ENCODE data around the gene CAPN5. TPM values are rescaled to one million over a fixed set of nuclear protein-coding genes. Genes with fewer than 3 reads are reported as not detected.

CAPN5 gene
- total and polyA plus RNA-seq, 2 of the 13 experiments (the other 11 are each of a cell fraction or from before 2014, with no cell fraction given) = 0.27 to 1.2 TPM

DNA sequence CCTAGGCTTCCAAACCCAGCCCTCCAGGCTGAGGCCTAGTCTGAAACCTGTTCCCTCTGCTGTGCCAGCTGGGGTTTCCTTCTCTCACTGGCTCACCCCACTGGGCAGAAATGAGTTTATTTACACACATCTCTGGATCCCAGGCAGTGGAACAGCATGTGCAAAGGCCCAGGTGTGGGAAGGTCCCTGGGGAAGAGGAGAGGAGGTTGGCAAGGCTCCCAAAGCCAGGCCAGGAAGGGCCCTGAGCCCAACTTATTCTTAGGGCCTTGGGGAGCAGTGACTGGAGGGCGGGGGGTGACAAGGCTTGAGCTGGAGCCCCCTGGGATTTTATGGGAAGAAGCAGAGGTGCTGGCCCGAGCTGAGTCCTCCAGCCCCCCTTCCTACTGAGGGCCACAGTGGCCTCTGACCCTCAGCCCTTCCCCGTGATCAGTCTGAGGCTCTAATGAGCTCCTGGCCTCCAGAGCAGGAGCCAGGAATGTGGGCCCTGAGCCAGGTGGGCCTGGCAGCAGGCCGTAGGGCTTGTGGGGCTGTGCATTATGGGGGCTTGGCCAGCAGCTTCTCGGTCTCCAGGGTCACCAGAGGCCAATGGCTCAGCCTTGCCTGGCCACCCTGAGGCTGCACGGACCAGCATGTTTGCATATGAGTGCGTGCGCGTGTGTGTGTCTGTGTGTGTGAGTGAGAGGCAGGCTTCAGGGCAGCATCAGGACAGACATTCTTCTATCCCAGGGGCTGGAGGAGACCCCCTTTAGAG is 64.2 kb downstream of the CAPN5 start (continued):
- TF ChIP-seq ZNF674 (CRISPR knock-in tag; IDR thresholded peaks at IDR 0.05; ENCODE audit: low read depth) (no peak), PATZ1 (CRISPR knock-in tag; IDR thresholded peaks at IDR 0.05) (peak; percentile 66; the same call in 1 of the 2 replicates), XRCC5 (optimal IDR thresholded peaks at IDR 0.05; ENCODE audit: low read length) (no peak), MBNL3 (CRISPR knock-in tag; conservative IDR thresholded peaks at IDR 0.05) (no peak), FOXJ3 (CRISPR knock-in tag; IDR thresholded peaks at IDR 0.05; ENCODE audit: borderline replicate concordance) (no peak), ARNT (IDR thresholded peaks at IDR 0.05) (no peak), TMF1 (CRISPR knock-in tag; IDR thresholded peaks at IDR 0.05; ENCODE audit: low read depth) (no peak; the same call in 1 of the 2 replicates), ZGPAT (CRISPR knock-in tag; IDR thresholded peaks at IDR 0.05) (peak; percentile 78), MLLT10 (CRISPR knock-in tag; IDR thresholded peaks at IDR 0.05) (no peak), DR1 (CRISPR knock-in tag; IDR thresholded peaks at IDR 0.05) (no peak), PITX1 (CRISPR knock-in tag; IDR thresholded peaks at IDR 0.05) (peak; percentile 72; the same call in 1 of the 2 replicates), CBX1 (IDR thresholded peaks at IDR 0.05; ENCODE audit: low read depth) (no peak), WIZ (CRISPR knock-in tag; IDR thresholded peaks at IDR 0.05) (0 out of 2 replicates have a peak, but pooled peaks have one; percentile 39), TARDBP (CRISPR knock-in tag; IDR thresholded peaks at IDR 0.05) (peak; percentile 84), ZBTB8A (CRISPR knock-in tag; IDR thresholded peaks at IDR 0.05; ENCODE audit: borderline replicate concordance, low read depth) (no peak), SALL1 (CRISPR knock-in tag; IDR thresholded peaks at IDR 0.05) (peak; percentile 90), GTF2F1 (IDR thresholded peaks at IDR 0.05; ENCODE audit: low read length) (no peak), MAZ (IDR thresholded peaks at IDR 0.05; ENCODE audit: borderline replicate concordance, low read depth, low read length) (no peak), MAZ (CRISPR knock-in tag; IDR thresholded peaks at IDR 0.05; ENCODE audit: low read depth) (no peak), TP53 (CRISPR knock-in tag; conservative IDR thresholded peaks at IDR 0.05) (no peak), RXRB (CRISPR knock-in tag; IDR thresholded peaks at IDR 0.05; ENCODE audit: borderline replicate concordance) (peak; percentile 87), SALL2 (CRISPR knock-in tag; IDR thresholded peaks at IDR 0.05) (no peak), ZBTB42 (CRISPR knock-in tag; IDR thresholded peaks at IDR 0.05) (no peak)
- TF ChIP-seq, protein P1, sequence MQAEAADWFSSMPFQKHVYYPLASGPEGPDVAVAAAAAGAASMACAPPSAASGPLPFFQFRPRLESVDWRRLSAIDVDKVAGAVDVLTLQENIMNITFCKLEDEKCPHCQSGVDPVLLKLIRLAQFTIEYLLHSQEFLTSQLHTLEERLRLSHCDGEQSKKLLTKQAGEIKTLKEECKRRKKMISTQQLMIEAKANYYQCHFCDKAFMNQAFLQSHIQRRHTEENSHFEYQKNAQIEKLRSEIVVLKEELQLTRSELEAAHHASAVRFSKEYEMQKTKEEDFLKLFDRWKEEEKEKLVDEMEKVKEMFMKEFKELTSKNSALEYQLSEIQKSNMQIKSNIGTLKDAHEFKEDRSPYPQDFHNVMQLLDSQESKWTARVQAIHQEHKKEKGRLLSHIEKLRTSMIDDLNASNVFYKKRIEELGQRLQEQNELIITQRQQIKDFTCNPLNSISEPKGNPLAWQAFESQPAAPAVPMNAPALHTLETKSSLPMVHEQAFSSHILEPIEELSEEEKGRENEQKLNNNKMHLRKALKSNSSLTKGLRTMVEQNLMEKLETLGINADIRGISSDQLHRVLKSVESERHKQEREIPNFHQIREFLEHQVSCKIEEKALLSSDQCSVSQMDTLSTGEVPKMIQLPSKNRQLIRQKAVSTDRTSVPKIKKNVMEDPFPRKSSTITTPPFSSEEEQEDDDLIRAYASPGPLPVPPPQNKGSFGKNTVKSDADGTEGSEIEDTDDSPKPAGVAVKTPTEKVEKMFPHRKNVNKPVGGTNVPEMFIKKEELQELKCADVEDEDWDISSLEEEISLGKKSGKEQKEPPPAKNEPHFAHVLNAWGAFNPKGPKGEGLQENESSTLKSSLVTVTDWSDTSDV (CRISPR knock-in tag; IDR thresholded peaks at IDR 0.05) = no peak
- TF ChIP-seq, protein P2, sequence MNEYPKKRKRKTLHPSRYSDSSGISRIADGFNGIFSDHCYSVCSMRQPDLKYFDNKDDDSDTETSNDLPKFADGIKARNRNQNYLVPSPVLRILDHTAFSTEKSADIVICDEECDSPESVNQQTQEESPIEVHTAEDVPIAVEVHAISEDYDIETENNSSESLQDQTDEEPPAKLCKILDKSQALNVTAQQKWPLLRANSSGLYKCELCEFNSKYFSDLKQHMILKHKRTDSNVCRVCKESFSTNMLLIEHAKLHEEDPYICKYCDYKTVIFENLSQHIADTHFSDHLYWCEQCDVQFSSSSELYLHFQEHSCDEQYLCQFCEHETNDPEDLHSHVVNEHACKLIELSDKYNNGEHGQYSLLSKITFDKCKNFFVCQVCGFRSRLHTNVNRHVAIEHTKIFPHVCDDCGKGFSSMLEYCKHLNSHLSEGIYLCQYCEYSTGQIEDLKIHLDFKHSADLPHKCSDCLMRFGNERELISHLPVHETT (CRISPR knock-in tag; conservative IDR thresholded peaks at IDR 0.05) = no peak; the same call in 1 of the 2 replicates

Measured in HepG2 (cell line).